HEK293 (cell line): ENCODE data around the gene TMEM234.

Experiments
- HOXA7 ChIP-seq: sonication (generic); formaldehyde crosslinking; IDR thresholded peaks from 2 replicates; pipeline ENCODE4 v1.8.1; 2022; ENCODE audit warnings: missing genetic modification reagents, borderline replicate concordance
- IKZF3 ChIP-seq: fragments of 450-650 bp; IDR thresholded peaks from 2 replicates; pipeline ENCODE4 v1.5.0; 2018; ENCODE audit warnings: missing biosample characterization, mild to moderate bottlenecking, missing genetic modification characterization, moderate library complexity
- KLF1 ChIP-seq: fragments of 450-650 bp; formaldehyde crosslinking; IDR thresholded peaks from 2 replicates; pipeline ENCODE4 v1.5.1; 2016; ENCODE audit warnings: missing biosample characterization, missing genetic modification characterization
- KLF9 ChIP-seq: fragments of 450-650 bp; formaldehyde crosslinking; IDR thresholded peaks from 2 replicates; pipeline ENCODE4 v1.5.1; 2016; ENCODE audit warnings: missing biosample characterization, missing genetic modification characterization, low read depth
- MEIS1 ChIP-seq: sonication (generic); formaldehyde crosslinking; IDR thresholded peaks from 2 replicates; pipeline ENCODE4 v1.8.1; 2022; ENCODE audit warnings: missing genetic modification reagents, mild to moderate bottlenecking, borderline replicate concordance
- SP2 ChIP-seq: fragments of 450-650 bp; formaldehyde crosslinking; IDR thresholded peaks from 2 replicates; pipeline ENCODE4 v1.5.1; 2016; ENCODE audit warnings: missing biosample characterization, missing genetic modification characterization
- ZBTB1 ChIP-seq: fragments of 450-650 bp; formaldehyde crosslinking; IDR thresholded peaks from 2 replicates; pipeline ENCODE4 v1.5.1; 2016; ENCODE audit warnings: missing biosample characterization, missing genetic modification characterization
- ZBTB17 ChIP-seq: fragments of 450-650 bp; formaldehyde crosslinking; IDR thresholded peaks from 2 replicates; pipeline ENCODE4 v1.5.1; 2016; ENCODE audit warnings: missing biosample characterization, missing genetic modification characterization
- ZFP37 ChIP-seq: fragments of 450-650 bp; formaldehyde crosslinking; IDR thresholded peaks from 2 replicates; pipeline ENCODE4 v1.5.1; 2016; ENCODE audit warnings: missing biosample characterization, missing genetic modification characterization
- ZNF132 ChIP-seq: fragments of 450-650 bp; formaldehyde crosslinking; IDR thresholded peaks from 2 replicates; pipeline ENCODE4 v1.5.1; 2017; ENCODE audit warnings: missing biosample characterization, missing genetic modification characterization, borderline replicate concordance
- ZNF133 ChIP-seq: fragments of 450-650 bp; formaldehyde crosslinking; IDR thresholded peaks from 2 replicates; pipeline ENCODE4 v1.5.1; 2016; ENCODE audit warnings: missing biosample characterization, missing genetic modification characterization
- ZNF140 ChIP-seq: fragments of 450-650 bp; formaldehyde crosslinking; IDR thresholded peaks from 2 replicates; pipeline ENCODE4 v1.5.1; 2016; ENCODE audit warnings: missing biosample characterization, missing genetic modification characterization
- ZNF184 ChIP-seq: fragments of 450-650 bp; IDR thresholded peaks from 2 replicates; pipeline ENCODE4 v1.5.1; 2018; ENCODE audit warnings: missing biosample characterization, mild to moderate bottlenecking, missing genetic modification characterization
- ZNF19 ChIP-seq: fragments of 450-650 bp; formaldehyde crosslinking; IDR thresholded peaks from 2 replicates; pipeline ENCODE4; 2016; ENCODE audit warnings: missing biosample characterization, missing genetic modification characterization, low read depth
- ZNF274 ChIP-seq, 2 experiments: fragments of 200-500 bp in 1 of 2; fragments of 450-650 bp in 1 of 2; sonication (Bioruptor generic) in 1 of 2; formaldehyde crosslinking in 1 of 2; IDR thresholded peaks; 2 replicates each; pipeline versions ENCODE4 v1.5.1 to v1.6.1; 2014 to 2016; ENCODE audit warnings: borderline replicate concordance in 1 of 2, inconsistent platforms in 1 of 2, low read length in 1 of 2, missing biosample characterization in 1 of 2, missing genetic modification characterization in 1 of 2
- ZNF341 ChIP-seq: fragments of 450-650 bp; formaldehyde crosslinking; IDR thresholded peaks from 2 replicates; pipeline ENCODE4; 2016; ENCODE audit warnings: low read depth, missing biosample characterization, missing genetic modification characterization
- ZNF366 ChIP-seq: fragments of 450-650 bp; formaldehyde crosslinking; conservative IDR thresholded peaks from 2 replicates; pipeline ENCODE4 v1.5.1; 2016; ENCODE audit warnings: missing biosample characterization, missing genetic modification characterization
- ZNF514 ChIP-seq: fragments of 450-650 bp; formaldehyde crosslinking; IDR thresholded peaks from 2 replicates; pipeline ENCODE4 v1.5.1; 2016; ENCODE audit warnings: missing biosample characterization, missing genetic modification characterization
- ZNF521 ChIP-seq: fragments of 450-650 bp; formaldehyde crosslinking; IDR thresholded peaks from 2 replicates; pipeline ENCODE4 v1.5.1; 2017; ENCODE audit warnings: missing biosample characterization, mild to moderate bottlenecking, missing genetic modification characterization
- ZNF558 ChIP-seq: fragments of 450-650 bp; formaldehyde crosslinking; IDR thresholded peaks from 2 replicates; pipeline ENCODE4 v1.5.1; 2016; ENCODE audit warnings: missing biosample characterization, missing genetic modification characterization
- ZNF571 ChIP-seq: fragments of 450-650 bp; formaldehyde crosslinking; IDR thresholded peaks from 2 replicates; pipeline ENCODE4 v1.5.0; 2017; ENCODE audit warnings: missing biosample characterization, missing genetic modification characterization
- ZNF600 ChIP-seq: fragments of 450-650 bp; formaldehyde crosslinking; IDR thresholded peaks from 2 replicates; pipeline ENCODE4 v1.5.1; 2016; ENCODE audit warnings: missing biosample characterization, missing genetic modification characterization
- ZNF610 ChIP-seq: fragments of 450-650 bp; formaldehyde crosslinking; IDR thresholded peaks from 2 replicates; pipeline ENCODE4 v1.5.1; 2016; ENCODE audit warnings: missing biosample characterization, missing genetic modification characterization, borderline replicate concordance
- ZNF660 ChIP-seq: fragments of 450-650 bp; IDR thresholded peaks from 2 replicates; pipeline ENCODE4 v1.5.1; 2018; ENCODE audit warnings: missing biosample characterization, mild to moderate bottlenecking, missing genetic modification characterization
- ZNF747 ChIP-seq: fragments of 450-650 bp; formaldehyde crosslinking; IDR thresholded peaks from 2 replicates; pipeline ENCODE4 v1.5.1; 2016; ENCODE audit warnings: missing biosample characterization, missing genetic modification characterization
- ZSCAN30 ChIP-seq: fragments of 450-650 bp; IDR thresholded peaks from 2 replicates; pipeline ENCODE4 v1.5.1; 2018; ENCODE audit warnings: missing biosample characterization, mild to moderate bottlenecking, missing genetic modification characterization, moderate library complexity
- TF ChIP-seq, protein P1 (sequence below): fragments of 450-650 bp; formaldehyde crosslinking; IDR thresholded peaks from 2 replicates; pipeline ENCODE4 v1.5.1; 2017; ENCODE audit warnings: missing biosample characterization, missing genetic modification characterization
- TF ChIP-seq, protein P2 (sequence below): sonication (generic); formaldehyde crosslinking; IDR thresholded peaks from 2 replicates; pipeline ENCODE4 v1.8.1; 2022; ENCODE audit warnings: mild to moderate bottlenecking, moderate library complexity, missing genetic modification reagents
- TF ChIP-seq, protein P3 (sequence below): fragments of 450-650 bp; formaldehyde crosslinking; IDR thresholded peaks from 2 replicates; pipeline ENCODE4 v1.5.1; 2016; ENCODE audit warnings: missing biosample characterization, missing genetic modification characterization, borderline replicate concordance
- TF ChIP-seq, protein P4 (sequence below): fragments of 450-650 bp; formaldehyde crosslinking; IDR thresholded peaks from 2 replicates; pipeline ENCODE4 v1.5.0; 2017; ENCODE audit warnings: missing biosample characterization, missing genetic modification characterization, borderline replicate concordance

Gene TMEM234

DNA sequence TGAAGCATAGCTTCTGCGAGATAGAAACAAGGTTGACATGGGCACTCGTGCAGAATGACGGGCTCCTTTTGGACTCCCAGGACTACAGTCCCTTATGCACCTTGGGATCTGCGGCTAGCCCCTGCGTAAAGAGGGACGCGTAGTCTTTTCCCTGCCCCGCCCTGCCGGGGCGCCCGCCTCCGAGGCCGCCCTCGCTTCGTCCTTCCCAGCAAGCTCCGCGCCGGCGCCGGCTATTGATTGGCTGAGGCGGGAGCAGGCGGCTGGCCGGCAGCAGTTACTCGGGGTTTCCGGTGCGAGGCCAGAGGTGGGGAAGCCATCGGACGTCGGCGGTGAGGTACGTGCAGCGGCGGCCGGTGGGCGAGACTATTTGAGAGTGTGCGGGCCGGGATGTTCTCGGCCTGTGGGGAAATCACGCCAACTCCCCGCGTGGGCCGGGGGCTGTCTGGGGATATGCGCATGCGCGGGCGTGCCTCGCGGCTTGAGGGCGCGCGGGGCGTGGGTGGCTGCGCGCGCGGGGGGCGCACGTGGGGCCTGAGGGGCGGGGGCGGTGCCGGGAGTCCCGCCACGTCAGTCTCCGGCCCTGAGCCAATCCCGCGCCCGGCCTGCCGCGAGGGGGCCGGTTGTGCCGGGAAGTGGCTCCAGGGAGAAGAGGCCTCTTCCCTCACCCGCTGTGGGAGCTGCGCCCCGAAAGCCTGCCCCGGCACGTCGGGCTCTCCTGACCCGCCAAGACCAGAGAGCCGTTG is 42.5 kb downstream of the TMEM234 start, which contains the start of gene TXLNA (continued):
- TF ChIP-seq, protein P1, sequence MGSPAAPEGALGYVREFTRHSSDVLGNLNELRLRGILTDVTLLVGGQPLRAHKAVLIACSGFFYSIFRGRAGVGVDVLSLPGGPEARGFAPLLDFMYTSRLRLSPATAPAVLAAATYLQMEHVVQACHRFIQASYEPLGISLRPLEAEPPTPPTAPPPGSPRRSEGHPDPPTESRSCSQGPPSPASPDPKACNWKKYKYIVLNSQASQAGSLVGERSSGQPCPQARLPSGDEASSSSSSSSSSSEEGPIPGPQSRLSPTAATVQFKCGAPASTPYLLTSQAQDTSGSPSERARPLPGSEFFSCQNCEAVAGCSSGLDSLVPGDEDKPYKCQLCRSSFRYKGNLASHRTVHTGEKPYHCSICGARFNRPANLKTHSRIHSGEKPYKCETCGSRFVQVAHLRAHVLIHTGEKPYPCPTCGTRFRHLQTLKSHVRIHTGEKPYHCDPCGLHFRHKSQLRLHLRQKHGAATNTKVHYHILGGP (tag by site-specific recombination), result no peak
- TF ChIP-seq ZFP37 (tag by site-specific recombination), result no peak
- TF ChIP-seq ZNF184 (tag by site-specific recombination), result no peak
- TF ChIP-seq SP2 (tag by site-specific recombination), result peak; percentile 95
- TF ChIP-seq ZBTB1 (tag by site-specific recombination), result no peak
- TF ChIP-seq ZNF19, result no peak
- peak; percentile 64; the same call in 1 of the 2 replicates for TF ChIP-seq ZNF660
- no peak for TF ChIP-seq ZNF610 (tag by site-specific recombination)
- TF ChIP-seq MEIS1, result no peak
- no peak for TF ChIP-seq ZNF558
- TF ChIP-seq ZNF571 (tag by site-specific recombination), result no peak
- TF ChIP-seq ZNF521, result no peak
- peak; percentile 47; the same call in 1 of the 2 replicates for TF ChIP-seq ZNF366
- peak; percentile 50; the same call in 1 of the 2 replicates for TF ChIP-seq ZNF600
- TF ChIP-seq, protein P2, sequence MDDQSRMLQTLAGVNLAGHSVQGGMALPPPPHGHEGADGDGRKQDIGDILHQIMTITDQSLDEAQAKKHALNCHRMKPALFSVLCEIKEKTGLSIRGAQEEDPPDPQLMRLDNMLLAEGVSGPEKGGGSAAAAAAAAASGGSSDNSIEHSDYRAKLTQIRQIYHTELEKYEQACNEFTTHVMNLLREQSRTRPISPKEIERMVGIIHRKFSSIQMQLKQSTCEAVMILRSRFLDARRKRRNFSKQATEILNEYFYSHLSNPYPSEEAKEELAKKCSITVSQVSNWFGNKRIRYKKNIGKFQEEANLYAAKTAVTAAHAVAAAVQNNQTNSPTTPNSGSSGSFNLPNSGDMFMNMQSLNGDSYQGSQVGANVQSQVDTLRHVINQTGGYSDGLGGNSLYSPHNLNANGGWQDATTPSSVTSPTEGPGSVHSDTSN (CRISPR knock-in tag), result peak; percentile 93
- TF ChIP-seq HOXA7 (CRISPR knock-in tag), result no peak
- no peak for TF ChIP-seq ZNF274 (IDR thresholded peaks at IDR 0.05; ENCODE audit: low read length)
- no peak for TF ChIP-seq ZNF274 (tag by site-specific recombination; IDR thresholded peaks at IDR 0.05; ENCODE audit: borderline replicate concordance)
- TF ChIP-seq ZNF140 (tag by site-specific recombination), result no peak
- TF ChIP-seq KLF1 (tag by site-specific recombination), result peak; percentile 68
- peak; percentile 46; the same call in 1 of the 2 replicates for TF ChIP-seq ZNF341 (tag by site-specific recombination)
- TF ChIP-seq IKZF3 (tag by site-specific recombination), result peak; percentile 77
- no peak for TF ChIP-seq ZNF747 (tag by site-specific recombination)
- TF ChIP-seq KLF9 (tag by site-specific recombination), result peak; percentile 67
- no peak for TF ChIP-seq ZNF514 (tag by site-specific recombination)
- TF ChIP-seq, protein P3, sequence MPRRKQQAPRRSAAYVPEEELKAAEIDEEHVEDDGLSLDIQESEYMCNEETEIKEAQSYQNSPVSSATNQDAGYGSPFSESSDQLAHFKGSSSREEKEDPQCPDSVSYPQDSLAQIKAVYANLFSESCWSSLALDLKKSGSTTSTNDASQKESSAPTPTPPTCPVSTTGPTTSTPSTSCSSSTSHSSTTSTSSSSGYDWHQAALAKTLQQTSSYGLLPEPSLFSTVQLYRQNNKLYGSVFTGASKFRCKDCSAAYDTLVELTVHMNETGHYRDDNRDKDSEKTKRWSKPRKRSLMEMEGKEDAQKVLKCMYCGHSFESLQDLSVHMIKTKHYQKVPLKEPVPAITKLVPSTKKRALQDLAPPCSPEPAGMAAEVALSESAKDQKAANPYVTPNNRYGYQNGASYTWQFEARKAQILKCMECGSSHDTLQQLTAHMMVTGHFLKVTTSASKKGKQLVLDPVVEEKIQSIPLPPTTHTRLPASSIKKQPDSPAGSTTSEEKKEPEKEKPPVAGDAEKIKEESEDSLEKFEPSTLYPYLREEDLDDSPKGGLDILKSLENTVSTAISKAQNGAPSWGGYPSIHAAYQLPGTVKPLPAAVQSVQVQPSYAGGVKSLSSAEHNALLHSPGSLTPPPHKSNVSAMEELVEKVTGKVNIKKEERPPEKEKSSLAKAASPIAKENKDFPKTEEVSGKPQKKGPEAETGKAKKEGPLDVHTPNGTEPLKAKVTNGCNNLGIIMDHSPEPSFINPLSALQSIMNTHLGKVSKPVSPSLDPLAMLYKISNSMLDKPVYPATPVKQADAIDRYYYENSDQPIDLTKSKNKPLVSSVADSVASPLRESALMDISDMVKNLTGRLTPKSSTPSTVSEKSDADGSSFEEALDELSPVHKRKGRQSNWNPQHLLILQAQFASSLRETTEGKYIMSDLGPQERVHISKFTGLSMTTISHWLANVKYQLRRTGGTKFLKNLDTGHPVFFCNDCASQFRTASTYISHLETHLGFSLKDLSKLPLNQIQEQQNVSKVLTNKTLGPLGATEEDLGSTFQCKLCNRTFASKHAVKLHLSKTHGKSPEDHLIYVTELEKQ (tag by site-specific recombination), result peak; percentile 54; the same call in 1 of the 2 replicates
- TF ChIP-seq ZSCAN30 (tag by site-specific recombination), result peak; percentile 59; the same call in 1 of the 2 replicates
- TF ChIP-seq ZBTB17 (tag by site-specific recombination), result peak; percentile 67
- TF ChIP-seq, protein P4, sequence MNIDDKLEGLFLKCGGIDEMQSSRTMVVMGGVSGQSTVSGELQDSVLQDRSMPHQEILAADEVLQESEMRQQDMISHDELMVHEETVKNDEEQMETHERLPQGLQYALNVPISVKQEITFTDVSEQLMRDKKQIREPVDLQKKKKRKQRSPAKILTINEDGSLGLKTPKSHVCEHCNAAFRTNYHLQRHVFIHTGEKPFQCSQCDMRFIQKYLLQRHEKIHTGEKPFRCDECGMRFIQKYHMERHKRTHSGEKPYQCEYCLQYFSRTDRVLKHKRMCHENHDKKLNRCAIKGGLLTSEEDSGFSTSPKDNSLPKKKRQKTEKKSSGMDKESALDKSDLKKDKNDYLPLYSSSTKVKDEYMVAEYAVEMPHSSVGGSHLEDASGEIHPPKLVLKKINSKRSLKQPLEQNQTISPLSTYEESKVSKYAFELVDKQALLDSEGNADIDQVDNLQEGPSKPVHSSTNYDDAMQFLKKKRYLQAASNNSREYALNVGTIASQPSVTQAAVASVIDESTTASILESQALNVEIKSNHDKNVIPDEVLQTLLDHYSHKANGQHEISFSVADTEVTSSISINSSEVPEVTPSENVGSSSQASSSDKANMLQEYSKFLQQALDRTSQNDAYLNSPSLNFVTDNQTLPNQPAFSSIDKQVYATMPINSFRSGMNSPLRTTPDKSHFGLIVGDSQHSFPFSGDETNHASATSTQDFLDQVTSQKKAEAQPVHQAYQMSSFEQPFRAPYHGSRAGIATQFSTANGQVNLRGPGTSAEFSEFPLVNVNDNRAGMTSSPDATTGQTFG (tag by site-specific recombination), result no peak
- TF ChIP-seq ZNF132 (tag by site-specific recombination), result no peak
- no peak for TF ChIP-seq ZNF133 (tag by site-specific recombination)
